ENCODE results near the gene SLC25A42. TPM values are rescaled to one million over a fixed set of nuclear protein-coding genes. Genes with fewer than 3 reads are reported as not detected.

Gene SLC25A42, protein sequence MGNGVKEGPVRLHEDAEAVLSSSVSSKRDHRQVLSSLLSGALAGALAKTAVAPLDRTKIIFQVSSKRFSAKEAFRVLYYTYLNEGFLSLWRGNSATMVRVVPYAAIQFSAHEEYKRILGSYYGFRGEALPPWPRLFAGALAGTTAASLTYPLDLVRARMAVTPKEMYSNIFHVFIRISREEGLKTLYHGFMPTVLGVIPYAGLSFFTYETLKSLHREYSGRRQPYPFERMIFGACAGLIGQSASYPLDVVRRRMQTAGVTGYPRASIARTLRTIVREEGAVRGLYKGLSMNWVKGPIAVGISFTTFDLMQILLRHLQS
- total RNA-seq, result 5.0 and 5.6 TPM in 2 replicates

DNA sequence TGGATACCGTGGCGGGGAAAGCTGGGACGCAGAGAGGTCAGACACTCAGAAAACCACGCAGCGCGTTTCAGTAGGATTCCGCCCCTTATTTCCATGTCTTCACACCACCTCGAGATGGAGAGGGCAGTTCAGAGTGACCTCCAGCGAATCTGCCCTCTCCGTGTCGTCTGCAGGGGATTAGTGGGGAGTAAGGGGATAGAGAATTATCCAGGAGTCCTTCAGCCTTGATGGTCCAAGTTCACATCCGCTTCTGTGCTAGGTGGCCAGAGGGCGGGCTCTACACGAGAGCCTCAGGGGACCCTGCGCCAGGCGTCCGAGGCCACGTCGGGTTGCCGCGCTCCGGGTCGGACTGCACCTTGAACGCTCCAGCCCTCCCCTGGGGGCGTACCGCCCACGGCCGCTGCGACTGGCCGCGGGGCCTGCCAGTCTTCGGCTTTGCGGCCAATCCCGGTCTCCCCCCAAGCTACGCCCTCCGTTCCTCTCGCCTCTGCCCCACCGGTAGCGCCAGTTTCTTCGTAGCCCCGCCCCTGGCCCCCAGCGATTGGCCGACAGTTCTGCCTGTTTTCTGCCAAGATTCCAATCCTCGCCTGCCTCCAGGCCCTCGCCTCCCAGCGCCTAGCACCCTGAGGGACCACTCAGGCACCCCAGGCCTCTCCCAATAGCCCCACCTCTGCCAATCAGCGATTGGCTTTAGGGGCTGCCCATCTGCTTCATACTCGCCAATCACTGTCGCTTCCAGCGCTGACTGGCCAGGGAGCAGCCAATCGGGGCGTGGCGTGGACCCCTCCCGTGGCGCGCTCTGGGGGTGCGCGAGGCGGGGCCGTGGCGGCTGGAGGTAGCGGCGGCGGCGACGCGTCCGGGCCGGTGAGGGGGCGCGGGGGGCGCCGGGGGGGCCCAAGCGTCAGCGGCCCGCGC, at the start of gene SLC25A42:
TSS of gene SLC25A42 (plus strand) at position 812 of the 915 bp plus-strand sequence. CDS start 32,131 bp downstream, outside the sequence.

DNA sequence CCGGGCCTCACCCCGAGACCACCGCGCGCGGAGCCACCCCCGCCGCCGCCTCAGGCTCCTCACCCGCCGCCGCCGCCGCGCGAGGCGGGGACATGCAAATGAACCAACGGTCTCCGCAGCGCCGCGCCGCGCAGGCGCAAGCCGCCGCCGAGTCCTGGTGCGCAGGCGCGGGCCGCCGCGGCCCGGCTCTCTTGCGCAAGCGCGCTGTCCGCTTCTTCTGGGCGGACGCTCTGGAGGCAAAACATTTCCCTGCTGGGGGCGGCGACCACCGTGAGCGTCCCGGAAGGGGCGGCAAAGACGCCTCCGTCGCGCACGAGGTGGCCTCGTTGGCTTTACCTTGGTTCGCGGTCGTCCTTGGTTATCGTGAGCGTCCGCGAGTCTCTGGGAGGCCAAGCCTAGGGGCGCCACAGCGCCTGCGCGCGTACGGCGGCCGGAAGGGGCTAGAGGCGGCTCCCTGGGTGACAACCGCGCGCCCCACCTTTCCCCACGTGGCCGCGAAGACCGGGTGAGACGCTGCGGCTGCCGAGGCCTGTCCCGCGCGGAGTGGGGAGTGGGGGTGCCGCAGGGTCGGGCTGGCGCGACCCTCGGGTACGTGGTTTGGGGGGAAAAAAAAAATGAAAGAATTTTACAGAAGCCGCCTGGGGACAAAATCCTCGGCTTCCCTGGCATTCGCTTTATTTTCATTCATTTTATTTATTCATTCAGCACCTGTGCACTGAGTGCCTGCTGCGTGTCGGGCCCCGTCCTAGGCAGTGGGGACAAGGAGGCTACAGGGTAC, 30.2 kb upstream of the SLC25A42 start, which contains the start of the genes ARMC6 and SUGP2:
TSS of gene ARMC6 (plus strand) at position 178 of the 778 bp plus-strand sequence. CDS start 607 bp downstream, outside the sequence.
TSS of gene SUGP2 (minus strand) at position 92 of the 778 bp plus-strand sequence. CDS start 2,446 bp downstream, outside the sequence.

DNA sequence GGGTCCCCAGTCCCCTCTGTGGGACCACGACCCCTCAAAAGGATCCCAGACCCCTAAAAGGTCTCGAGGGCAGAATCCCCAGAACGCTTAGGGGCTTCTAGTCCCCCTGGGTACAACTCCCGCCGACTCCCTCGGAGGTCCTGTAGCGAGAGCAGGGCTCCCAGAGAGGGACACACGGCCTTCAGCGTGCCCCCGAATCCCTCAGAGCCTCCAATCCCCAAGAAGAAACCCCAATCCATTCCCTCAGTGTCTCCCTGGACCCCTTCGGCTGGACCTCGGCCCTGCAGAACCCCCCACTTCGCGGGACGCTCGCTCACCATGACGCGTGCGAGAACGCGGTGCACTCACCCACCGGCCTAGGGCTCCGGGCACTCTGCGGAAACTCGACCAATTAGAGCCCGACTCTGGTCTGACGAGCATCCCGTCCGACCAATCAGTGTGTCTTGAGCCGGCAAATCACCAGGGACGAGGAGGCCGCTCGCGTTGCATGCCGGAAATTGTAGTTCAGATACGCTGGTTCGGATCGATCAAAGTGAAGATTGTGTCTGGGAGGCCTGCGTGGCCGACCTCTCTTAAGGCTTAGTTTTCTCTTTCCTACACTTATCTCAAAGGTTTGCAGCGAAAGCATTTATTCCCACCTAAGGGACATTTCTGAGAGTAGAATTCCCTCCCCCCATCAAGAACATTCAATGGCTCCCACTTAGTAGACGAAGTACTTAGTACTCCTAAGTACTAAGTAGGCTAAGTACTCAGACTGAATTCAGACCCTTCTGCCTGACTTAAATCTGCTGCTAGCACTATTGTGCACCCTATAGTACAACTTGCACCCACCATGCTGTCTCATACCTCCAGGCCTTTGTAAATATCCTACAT, 74.6 kb downstream of the SLC25A42 start, which contains the start of gene TMEM161A:
TSS of gene TMEM161A (minus strand) at position 370 of the 873 bp plus-strand sequence. CDS start at position 320, 50 bp downstream.

Other genes with a start within 250 kb of the SLC25A42 start
- 53.5 and 55.3 TPM in 2 replicates for gene UPF1, start 232.0 kb upstream of the SLC25A42 start, total RNA-seq
- 0.11 and 0.13 TPM in 2 replicates for gene CERS1, start 167.8 kb upstream of the SLC25A42 start, total RNA-seq
- 136 and 148 TPM in 2 replicates for gene COPE, start 144.6 kb upstream of the SLC25A42 start, total RNA-seq
- gene DDX49, start 144.3 kb upstream of the SLC25A42 start, total RNA-seq, result 37.9 and 38.4 TPM in 2 replicates
- 52.5 and 60.0 TPM in 2 replicates for gene HOMER3, start 122.8 kb upstream of the SLC25A42 start, total RNA-seq
- gene SUGP2, start 30.5 kb upstream of the SLC25A42 start, total RNA-seq, result 34.7 and 35.5 TPM in 2 replicates
- gene ARMC6, start 30.4 kb upstream of the SLC25A42 start, total RNA-seq, result 21.5 and 25.6 TPM in 2 replicates
- 11.1 and 12.8 TPM in 2 replicates for gene TMEM161A, start 74.5 kb downstream of the SLC25A42 start, total RNA-seq
- gene MEF2B, start 106.3 kb downstream of the SLC25A42 start, total RNA-seq, result 0.26 TPM in 1 of 2 replicates, not detected in the other
- 10.3 and 12.3 TPM in 2 replicates for gene BORCS8, start 128.2 kb downstream of the SLC25A42 start, total RNA-seq
- gene RFXANK, start 128.3 kb downstream of the SLC25A42 start, total RNA-seq, result 32.1 and 32.4 TPM in 2 replicates
- 3.7 and 5.9 TPM in 2 replicates for gene NR2C2AP, start 139.4 kb downstream of the SLC25A42 start, total RNA-seq
- gene NCAN, start 148.0 kb downstream of the SLC25A42 start, total RNA-seq, result not detected in 2 replicates
- 0.65 TPM in 2 replicates for gene TM6SF2, start 209.3 kb downstream of the SLC25A42 start, total RNA-seq